Astrocyte (in vitro differentiated cells and primary cell): ENCODE measurements around the gene CSF2. TPM values are rescaled to one million over a fixed set of nuclear protein-coding genes. Genes with fewer than 3 reads are reported as not detected.

Experiments used
- DNase-seq: peaks from one replicate; pipeline ENCODE4 v3.0.0-alpha.2; 2010; ENCODE audit warnings: low read depth
- FAIRE-seq: peaks from 2 replicates; lab custom pipeline; 2011; peaks lifted over from hg19 to GRCh38; lab: Jason Lieb, UNC
- H2AFZ ChIP-seq: 2 replicates; pipeline ENCODE4 v1.6.0; 2012; ENCODE audit warnings: low read depth, low read length, inconsistent platforms
- H3K27ac ChIP-seq: 2 replicates; pipeline ENCODE4 v1.5.1; 2011; ENCODE audit warnings: low read depth, low read length, inconsistent platforms
- H3K27me3 ChIP-seq: 2 replicates; pipeline ENCODE4 v1.6.0; 2011; ENCODE audit warnings: low read length, inconsistent platforms; ENCODE audit not compliant: insufficient read depth
- H3K36me3 ChIP-seq: 2 replicates; pipeline ENCODE4 v1.5.1; 2011; ENCODE audit warnings: low read length, inconsistent platforms; ENCODE audit not compliant: insufficient read depth
- H3K4me1 ChIP-seq: 2 replicates; pipeline ENCODE4 v1.5.1; 2011; ENCODE audit warnings: low read length, inconsistent platforms; ENCODE audit not compliant: insufficient read depth
- H3K4me2 ChIP-seq: 2 replicates; pipeline ENCODE4 v1.6.0; 2012; ENCODE audit warnings: low read length, inconsistent platforms
- H3K4me3 ChIP-seq: 2 replicates; pipeline ENCODE4 v1.5.1; 2011; ENCODE audit warnings: low read depth, mild to moderate bottlenecking, low read length, inconsistent platforms; ENCODE audit not compliant: insufficient read depth
- H3K79me2 ChIP-seq: 2 replicates; pipeline ENCODE4 v1.6.0; 2012; ENCODE audit warnings: mild to moderate bottlenecking, low read length, inconsistent platforms; ENCODE audit not compliant: insufficient read depth
- H3K9ac ChIP-seq: 2 replicates; pipeline ENCODE4 v1.6.0; 2012; ENCODE audit warnings: mild to moderate bottlenecking, low read length, inconsistent platforms
- H3K9me3 ChIP-seq: 2 replicates; pipeline ENCODE4 v1.5.1; 2012; ENCODE audit warnings: low read depth, mild to moderate bottlenecking, low read length, inconsistent platforms; ENCODE audit not compliant: insufficient read depth
- H4K20me1 ChIP-seq: 2 replicates; pipeline ENCODE4 v1.6.0; 2012; ENCODE audit warnings: low read length, inconsistent platforms; ENCODE audit not compliant: insufficient read depth
- H3K27ac Mint-ChIP-seq: one replicate; pipeline ENCODE4 v1.8.0; 2021; ENCODE audit warnings: mild to moderate bottlenecking, mixed read lengths; ENCODE audit not compliant: unreplicated experiment
- H3K27me3 Mint-ChIP-seq: one replicate; pipeline ENCODE4 v1.8.0; 2021; ENCODE audit warnings: low read depth, mixed read lengths; ENCODE audit not compliant: unreplicated experiment
- H3K36me3 Mint-ChIP-seq: one replicate; pipeline ENCODE4 v1.8.0; 2021; ENCODE audit warnings: low read depth, mixed read lengths; ENCODE audit not compliant: unreplicated experiment
- H3K4me1 Mint-ChIP-seq: one replicate; pipeline ENCODE4 v1.8.0; 2021; ENCODE audit warnings: low read depth, mixed read lengths; ENCODE audit not compliant: unreplicated experiment
- H3K4me3 Mint-ChIP-seq: one replicate; pipeline ENCODE4 v1.8.0; 2021; ENCODE audit warnings: mild to moderate bottlenecking, moderate library complexity, mixed read lengths; ENCODE audit not compliant: unreplicated experiment
- H3K9me3 Mint-ChIP-seq: one replicate; pipeline ENCODE4 v1.8.0; 2021; ENCODE audit warnings: mild to moderate bottlenecking, mixed read lengths; ENCODE audit not compliant: unreplicated experiment
- CTCF ChIP-seq: IDR thresholded peaks from 2 replicates; pipeline ENCODE4 v1.5.1; 2011; ENCODE audit warnings: low read depth, mild to moderate bottlenecking, inconsistent platforms, low read length, moderate library complexity; ENCODE audit not compliant: insufficient read depth
- EZH2 ChIP-seq: IDR thresholded peaks from 2 replicates; pipeline ENCODE4 v1.6.1; 2012; ENCODE audit warnings: mild to moderate bottlenecking, low read length, inconsistent platforms; ENCODE audit not compliant: insufficient read depth
- total RNA-seq: library from RNA; stranded (reverse); gene quantifications from 2 replicates; pipeline ENCODE4 v1.2.1, GENCODE V29; 2021

The CSF2 gene
- total RNA-seq, 1 donor from 2014 or later: not detected

GRCh38 chr5:132063090-132063911 lies 10.3 kb upstream of the CSF2 start:
- no peak overlapping the region for H2AFZ ChIP-seq
- no peaks in the 10 kb centered on the region for H3K9me3 ChIP-seq
- no peak overlapping the region for H3K4me3 Mint-ChIP-seq
- peaks cover 22% of the 10 kb centered on the region for H3K27me3 Mint-ChIP-seq
- H3K9ac ChIP-seq: no peak overlapping the region
- FAIRE-seq (no peak), DNase-seq (peak; percentile 18)
- H3K79me2 ChIP-seq: no peaks in the 10 kb centered on the region
- no peaks in the 10 kb centered on the region for H4K20me1 ChIP-seq
- H3K4me3 ChIP-seq: no peak overlapping the region
- no peak overlapping the region for H3K4me2 ChIP-seq
- no peaks in the 10 kb centered on the region for H3K27me3 ChIP-seq
- TF ChIP-seq CTCF (peak; percentile 89), EZH2 (no peak)
- no peaks in the 10 kb centered on the region for H3K4me1 ChIP-seq
- no peaks in the 10 kb centered on the region for H3K36me3 Mint-ChIP-seq
- H3K27ac Mint-ChIP-seq: peak overlapping the region; percentile 5
- H3K4me1 Mint-ChIP-seq: no peaks in the 10 kb centered on the region
- peaks cover 7% of the 10 kb centered on the region for H3K9me3 Mint-ChIP-seq
- H3K36me3 ChIP-seq: no peaks in the 10 kb centered on the region
- H3K27ac ChIP-seq: no peak overlapping the region

- Mint-ChIP-seq H3K27ac (no peak overlapping the region), H3K36me3 (no peaks in the 10 kb centered on the region), H3K27me3 (peaks cover 24% of the 10 kb centered on the region), H3K4me1 (no peaks in the 10 kb centered on the region), H3K4me3 (no peak overlapping the region), H3K9me3 (peaks cover 5% of the 10 kb centered on the region)
- no peaks in the 10 kb centered on the region for H3K27me3 ChIP-seq
- H3K9me3 ChIP-seq: no peaks in the 10 kb centered on the region
- DNase-seq: no peak
- H3K9ac ChIP-seq: no peak overlapping the region
- no peak overlapping the region for H3K4me3 ChIP-seq
- TF ChIP-seq EZH2: no peak
- no peak for TF ChIP-seq CTCF
- H2AFZ ChIP-seq: no peak overlapping the region
- no peaks in the 10 kb centered on the region for H3K4me1 ChIP-seq
- H3K79me2 ChIP-seq: no peaks in the 10 kb centered on the region
- no peak overlapping the region for H3K4me2 ChIP-seq
- H4K20me1 ChIP-seq: no peaks in the 10 kb centered on the region
- H3K27ac ChIP-seq: no peak overlapping the region
- H3K36me3 ChIP-seq: no peaks in the 10 kb centered on the region
- no peak for FAIRE-seq
Measured at GRCh38 chr5:132064140-132064539, 9.4 kb upstream of the CSF2 start.

GRCh38 chr5:132064738-132065331 lies 8.8 kb upstream of the CSF2 start:
- FAIRE-seq (no peak), DNase-seq (peak; percentile 26)
- no peaks in the 10 kb centered on the region for H3K9me3 ChIP-seq
- TF ChIP-seq CTCF: peak; percentile 90
- TF ChIP-seq EZH2: no peak
- no peaks in the 10 kb centered on the region for H3K36me3 Mint-ChIP-seq
- no peak overlapping the region for H3K4me3 ChIP-seq
- H3K27ac Mint-ChIP-seq: no peak overlapping the region
- no peaks in the 10 kb centered on the region for H3K36me3 ChIP-seq
- H3K27me3 ChIP-seq: no peaks in the 10 kb centered on the region
- no peak overlapping the region for H2AFZ ChIP-seq
- H3K27ac ChIP-seq: no peak overlapping the region
- no peaks in the 10 kb centered on the region for H3K4me1 ChIP-seq
- no peak overlapping the region for H3K4me3 Mint-ChIP-seq
- H3K4me1 Mint-ChIP-seq: no peaks in the 10 kb centered on the region
- no peak overlapping the region for H3K4me2 ChIP-seq
- H3K27me3 Mint-ChIP-seq: peaks cover 21% of the 10 kb centered on the region
- no peaks in the 10 kb centered on the region for H3K79me2 ChIP-seq
- H3K9ac ChIP-seq: no peak overlapping the region
- H4K20me1 ChIP-seq: no peaks in the 10 kb centered on the region
- H3K9me3 Mint-ChIP-seq: peaks cover under 1% of the 10 kb centered on the region
